Activated CD8-positive, alpha-beta memory T cell treated with anti-CD3 and anti-CD28 coated beads, Interleukin-2, amount 50 U/mL, for 1 hour (primary cell): ENCODE measurements around the gene CYYR1.

Experiments
- DNase-seq: peaks from one replicate; pipeline ENCODE4 v3.0.0-alpha.2; 2020; ENCODE audit errors: extremely low read depth

Gene CYYR1

GRCh38 chr21:26572702-26573381 is at the start of gene CYYR1:
Gene CYYR1 (minus strand): TSS chr21:26573286. CDS start chr21:26572940, 346 bp downstream.
- no peak for DNase-seq

- DNase-seq, result no peak
Measured at GRCh38 chr21:26617176-26617575, 44.1 kb upstream of the CYYR1 start.

- no peak for DNase-seq
Measured at GRCh38 chr21:26614251-26614650, 41.2 kb upstream of the CYYR1 start.

GRCh38 chr21:26599261-26599660 is 26.2 kb upstream of the CYYR1 start:
- no peak for DNase-seq

- no peak for DNase-seq
Measured at GRCh38 chr21:26597981-26598380, 24.9 kb upstream of the CYYR1 start.

GRCh38 chr21:26597031-26597430 is 23.9 kb upstream of the CYYR1 start:
- no peak for DNase-seq

- no peak for DNase-seq
Measured at GRCh38 chr21:26595971-26596370, 22.9 kb upstream of the CYYR1 start.

- DNase-seq, result no peak
Measured at GRCh38 chr21:26593800-26594199, 20.7 kb upstream of the CYYR1 start.

- DNase-seq, result no peak
Measured at GRCh38 chr21:26591543-26591942, 18.5 kb upstream of the CYYR1 start.

- DNase-seq, result no peak
Measured at GRCh38 chr21:26588446-26588845, 15.4 kb upstream of the CYYR1 start.

- DNase-seq, result no peak
Measured at GRCh38 chr21:26587736-26588201, 14.7 kb upstream of the CYYR1 start.

GRCh38 chr21:26583769-26584168 is 10.7 kb upstream of the CYYR1 start:
- no peak for DNase-seq

GRCh38 chr21:26581818-26582217 is 8.7 kb upstream of the CYYR1 start:
- DNase-seq, result no peak

- DNase-seq, result no peak
Measured at GRCh38 chr21:26572076-26572701, 897 bp downstream of the CYYR1 start.

- no peak for DNase-seq
Measured at GRCh38 chr21:26570203-26570602, 2.9 kb downstream of the CYYR1 start.

- DNase-seq, result no peak
Measured at GRCh38 chr21:26565546-26565945, 7.5 kb downstream of the CYYR1 start.

GRCh38 chr21:26565111-26565510 is 8.0 kb downstream of the CYYR1 start:
- no peak for DNase-seq

GRCh38 chr21:26563856-26564503 is 9.1 kb downstream of the CYYR1 start:
- no peak for DNase-seq

- DNase-seq, result no peak
Measured at GRCh38 chr21:26560612-26561011, 12.5 kb downstream of the CYYR1 start.

GRCh38 chr21:26559099-26559498 is 14.0 kb downstream of the CYYR1 start:
- DNase-seq, result no peak

GRCh38 chr21:26557106-26557505 is 16.0 kb downstream of the CYYR1 start:
- no peak for DNase-seq

- no peak for DNase-seq
Measured at GRCh38 chr21:26555540-26556146, 17.4 kb downstream of the CYYR1 start.

GRCh38 chr21:26554365-26554764 is 18.7 kb downstream of the CYYR1 start:
- DNase-seq, result no peak
